HL-60 (cell line): ENCODE data around the gene ADAMTSL3.

Experiments used
- CTCF ChIP-seq: IDR thresholded peaks from one replicate; pipeline ENCODE4 v1.5.1; 2011; ENCODE audit warnings: low read length, control low read depth, inconsistent platforms; ENCODE audit not compliant: insufficient read depth
- REST ChIP-seq: IDR thresholded peaks from 2 replicates; pipeline ENCODE4 v1.6.1; 2012; ENCODE audit warnings: low read depth; ENCODE audit not compliant: insufficient replicate concordance

DNA sequence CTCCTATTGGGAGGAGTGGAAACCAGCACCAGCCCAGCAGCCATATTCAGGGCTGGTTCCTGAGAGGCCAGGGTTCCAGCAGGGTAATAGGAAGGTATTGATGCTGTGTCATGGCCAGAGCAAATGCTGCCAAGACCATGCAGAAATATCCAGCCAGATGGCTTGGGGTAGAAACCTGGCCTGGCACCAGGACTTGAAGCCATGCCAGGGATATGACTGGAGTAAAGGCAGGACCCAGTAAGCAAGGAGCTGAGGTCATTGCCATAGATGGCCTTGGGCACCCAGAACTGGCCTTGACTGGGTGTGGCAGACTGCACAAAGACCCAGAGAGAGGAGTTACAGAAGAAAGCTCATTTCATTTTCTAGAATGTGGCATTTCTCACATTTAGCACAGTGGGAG is 324.1 kb downstream of the ADAMTSL3 start:
- TF ChIP-seq CTCF (no peak), REST (no peak)
